HepG2 (cell line): ENCODE measurements around the gene NME7. TPM values are rescaled to one million over a fixed set of nuclear protein-coding genes. Genes with fewer than 3 reads are reported as not detected.

Experiments
- CHCHD3 ChIP-seq: sonication (generic); formaldehyde crosslinking; IDR thresholded peaks from 2 replicates; pipeline ENCODE4 v1.8.0; 2022; ENCODE audit warnings: mild to moderate bottlenecking, missing genetic modification reagents, moderate library complexity
- EP300 ChIP-seq, 3 experiments: sonication (generic) in 1 of 3; formaldehyde crosslinking in 1 of 3; IDR thresholded peaks; 2 replicates each; pipeline versions ENCODE4 v1.5.1 to v1.6.1; 2011 to 2020; ENCODE audit warnings: low read depth in 2 of 3, low read length in 2 of 3, borderline replicate concordance in 1 of 3, improper control_type of control experiment in 1 of 3, mild to moderate bottlenecking in 1 of 3, missing genetic modification reagents in 1 of 3, moderate library complexity in 1 of 3
- HOXA5 ChIP-seq: sonication (generic); formaldehyde crosslinking; IDR thresholded peaks from 2 replicates; pipeline ENCODE4 v1.4.0; 2020; ENCODE audit warnings: missing genetic modification reagents
- MAFF ChIP-seq: IDR thresholded peaks from 2 replicates; pipeline ENCODE4 v1.6.1; 2011; ENCODE audit warnings: low read depth, low read length, improper control_type of control experiment
- NCOA2 ChIP-seq: sonication (generic); formaldehyde crosslinking; IDR thresholded peaks from 2 replicates; pipeline ENCODE4 v1.8.0; 2022; ENCODE audit warnings: inconsistent platforms
- PAX8 ChIP-seq: sonication (generic); formaldehyde crosslinking; IDR thresholded peaks from 2 replicates; pipeline ENCODE4 v1.8.0; 2022; ENCODE audit warnings: mild to moderate bottlenecking, missing genetic modification reagents, borderline replicate concordance
- PRMT3 ChIP-seq: sonication (generic); formaldehyde crosslinking; IDR thresholded peaks from 2 replicates; pipeline ENCODE4 v1.8.1; 2022; ENCODE audit warnings: low read depth, mild to moderate bottlenecking, moderate library complexity, missing genetic modification reagents, borderline replicate concordance
- RARA ChIP-seq: IDR thresholded peaks from 2 replicates; pipeline ENCODE4 v1.6.1; 2016; ENCODE audit warnings: missing genetic modification reagents, missing compliant biosample characterization
- SATB2 ChIP-seq: sonication (generic); formaldehyde crosslinking; IDR thresholded peaks from 2 replicates; pipeline ENCODE4 v1.5.0; 2020; ENCODE audit warnings: missing genetic modification reagents
- SRY ChIP-seq: sonication (generic); formaldehyde crosslinking; IDR thresholded peaks from 2 replicates; pipeline ENCODE4 v1.8.0; 2022; ENCODE audit warnings: mild to moderate bottlenecking, missing genetic modification reagents
- ZBTB42 ChIP-seq: sonication (generic); formaldehyde crosslinking; IDR thresholded peaks from 2 replicates; pipeline ENCODE4 v1.5.0; 2020; ENCODE audit warnings: mild to moderate bottlenecking, missing genetic modification reagents
- ZC3H13 ChIP-seq: sonication (generic); formaldehyde crosslinking; IDR thresholded peaks from 2 replicates; pipeline ENCODE4 v1.8.1; 2023; ENCODE audit warnings: mild to moderate bottlenecking, missing genetic modification reagents, moderate library complexity
- ZKSCAN1 ChIP-seq: fragments of 150-350 bp; IDR thresholded peaks from 2 replicates; pipeline ENCODE4 v1.6.1; 2014; ENCODE audit warnings: low read length
- ZNF143 ChIP-seq: sonication (generic); formaldehyde crosslinking; IDR thresholded peaks from 2 replicates; pipeline ENCODE4 v1.4.0; 2020; ENCODE audit warnings: missing genetic modification reagents
- ZNF225 ChIP-seq: sonication (generic); formaldehyde crosslinking; IDR thresholded peaks from 2 replicates; pipeline ENCODE4 v1.4.0; 2020; ENCODE audit warnings: mild to moderate bottlenecking, missing genetic modification reagents
- ZNF251 ChIP-seq: sonication (generic); formaldehyde crosslinking; IDR thresholded peaks from 2 replicates; pipeline ENCODE4 v1.9.0; 2021; ENCODE audit warnings: mild to moderate bottlenecking, missing genetic modification reagents
- ZNF317 ChIP-seq: sonication (generic); formaldehyde crosslinking; IDR thresholded peaks from 2 replicates; pipeline ENCODE4 v1.5.0; 2020; ENCODE audit warnings: mild to moderate bottlenecking, missing genetic modification reagents
- ZNF605 ChIP-seq: sonication (generic); formaldehyde crosslinking; IDR thresholded peaks from 2 replicates; pipeline ENCODE4 v1.8.0; 2022; ENCODE audit warnings: mild to moderate bottlenecking, missing genetic modification reagents
- polyA plus RNA-seq, 8 experiments: library from polyadenylated mRNA; depleted of rRNA in 3 of 8; stranded (reverse) in 7 of 8; unstranded in 1 of 8; fragments of >200 nt; fragmentation: Illumina TruSeq in 4 of 8; extraction: Trizol in 4 of 8; gene quantifications; 2 replicates each; pipeline versions ENCODE4 v1.2.1 to v1.2.3, GENCODE V29; 2011 to 2016; ENCODE audit warnings: low read depth in 4 of 8, missing spikeins in 1 of 8, mixed read lengths in 1 of 8; ENCODE audit not compliant: insufficient read depth in 1 of 8
- total RNA-seq, 5 experiments: library from RNA; depleted of rRNA; stranded (reverse); fragments of >200 nt; fragmentation: Illumina TruSeq; extraction: Trizol; gene quantifications; 2 replicates each; pipeline ENCODE4 v1.2.3, GENCODE V29; 2016; ENCODE audit warnings: low read depth in 1 of 5
- TF ChIP-seq, protein P1 (sequence below): sonication (generic); formaldehyde crosslinking; IDR thresholded peaks from 2 replicates; pipeline ENCODE4 v1.4.0; 2020; ENCODE audit warnings: missing genetic modification reagents, borderline replicate concordance
- TF ChIP-seq, protein P2 (sequence below): sonication (generic); formaldehyde crosslinking; IDR thresholded peaks from 2 replicates; pipeline ENCODE4 v1.9.0; 2022; ENCODE audit warnings: low read depth, missing genetic modification reagents
- TF ChIP-seq, protein P3 (sequence below): sonication (generic); formaldehyde crosslinking; IDR thresholded peaks from 2 replicates; pipeline ENCODE4 v1.4.0; 2020; ENCODE audit warnings: mild to moderate bottlenecking, low read depth, missing genetic modification reagents

NME7 gene
- total and polyA plus RNA-seq, 2 of the 13 experiments (the other 11 are each of a cell fraction or from before 2014, with no cell fraction given), result 9.4 to 22.5 TPM

DNA sequence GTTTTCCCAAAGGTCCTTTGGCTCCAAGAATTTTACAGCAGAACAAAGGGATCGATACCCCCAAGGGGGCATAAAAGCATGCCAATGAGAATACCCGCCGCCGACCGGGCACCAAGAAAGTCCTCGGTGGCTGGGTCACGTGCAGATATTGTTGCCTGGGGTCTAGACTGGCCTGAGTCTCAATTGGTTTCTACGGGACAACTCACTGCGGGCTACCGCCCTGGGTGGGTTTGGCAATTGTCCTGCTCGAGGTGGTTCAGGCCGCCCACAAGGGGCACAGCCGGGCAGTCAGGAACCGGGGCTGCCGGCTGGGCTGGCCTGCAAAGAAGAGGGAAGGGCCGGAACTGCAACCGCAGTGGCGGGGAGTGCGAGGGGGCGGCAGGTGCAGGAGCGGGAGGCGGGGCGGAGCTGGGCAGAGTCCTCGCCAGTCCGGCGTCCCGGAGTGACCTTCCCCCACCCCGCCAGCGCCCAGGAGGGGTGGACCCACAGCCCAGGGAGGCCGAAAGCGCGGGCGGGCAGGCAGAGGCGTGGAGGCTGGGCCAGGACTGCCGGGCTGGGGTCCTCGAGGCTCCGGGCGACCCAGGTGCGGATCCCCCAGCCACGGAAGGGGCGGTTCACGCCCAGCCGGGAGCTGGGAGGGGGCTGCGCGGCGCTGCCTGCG is 262.0 kb downstream of the NME7 start (continued):
- peak in 1 of 2 experiments; percentile 71; a peak in 2 of 4 replicates for TF ChIP-seq EP300 (IDR thresholded peaks at IDR 0.05; ENCODE audit: low read depth in 2 of 2, low read length in 2 of 2)
- peak; percentile 87 for TF ChIP-seq EP300 (CRISPR knock-in tag; IDR thresholded peaks at IDR 0.05; ENCODE audit: borderline replicate concordance)
- no peak; the same call in 1 of the 2 replicates for TF ChIP-seq ZNF605 (CRISPR knock-in tag)
- peak; percentile 43; the same call in 1 of the 2 replicates for TF ChIP-seq ZBTB42
- TF ChIP-seq, protein P1, sequence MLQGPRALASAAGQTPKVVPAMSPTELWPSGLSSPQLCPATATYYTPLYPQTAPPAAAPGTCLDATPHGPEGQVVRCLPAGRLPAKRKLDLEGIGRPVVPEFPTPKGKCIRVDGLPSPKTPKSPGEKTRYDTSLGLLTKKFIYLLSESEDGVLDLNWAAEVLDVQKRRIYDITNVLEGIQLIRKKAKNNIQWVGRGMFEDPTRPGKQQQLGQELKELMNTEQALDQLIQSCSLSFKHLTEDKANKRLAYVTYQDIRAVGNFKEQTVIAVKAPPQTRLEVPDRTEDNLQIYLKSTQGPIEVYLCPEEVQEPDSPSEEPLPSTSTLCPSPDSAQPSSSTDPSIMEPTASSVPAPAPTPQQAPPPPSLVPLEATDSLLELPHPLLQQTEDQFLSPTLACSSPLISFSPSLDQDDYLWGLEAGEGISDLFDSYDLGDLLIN, result 0 out of 2 replicates have a peak, but pooled peaks have one; percentile 55
- no peak for TF ChIP-seq ZKSCAN1
- TF ChIP-seq HOXA5 (CRISPR knock-in tag), result peak; percentile 65
- TF ChIP-seq, protein P2, sequence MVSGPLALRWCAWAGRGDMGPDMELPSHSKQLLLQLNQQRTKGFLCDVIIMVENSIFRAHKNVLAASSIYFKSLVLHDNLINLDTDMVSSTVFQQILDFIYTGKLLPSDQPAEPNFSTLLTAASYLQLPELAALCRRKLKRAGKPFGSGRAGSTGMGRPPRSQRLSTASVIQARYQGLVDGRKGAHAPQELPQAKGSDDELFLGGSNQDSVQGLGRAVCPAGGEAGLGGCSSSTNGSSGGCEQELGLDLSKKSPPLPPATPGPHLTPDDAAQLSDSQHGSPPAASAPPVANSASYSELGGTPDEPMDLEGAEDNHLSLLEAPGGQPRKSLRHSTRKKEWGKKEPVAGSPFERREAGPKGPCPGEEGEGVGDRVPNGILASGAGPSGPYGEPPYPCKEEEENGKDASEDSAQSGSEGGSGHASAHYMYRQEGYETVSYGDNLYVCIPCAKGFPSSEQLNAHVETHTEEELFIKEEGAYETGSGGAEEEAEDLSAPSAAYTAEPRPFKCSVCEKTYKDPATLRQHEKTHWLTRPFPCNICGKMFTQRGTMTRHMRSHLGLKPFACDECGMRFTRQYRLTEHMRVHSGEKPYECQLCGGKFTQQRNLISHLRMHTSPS (CRISPR knock-in tag), result peak; percentile 94
- TF ChIP-seq NCOA2 (CRISPR knock-in tag), result peak; percentile 85; the same call in 1 of the 2 replicates
- TF ChIP-seq ZC3H13 (CRISPR knock-in tag), result 0 out of 2 replicates have a peak, but pooled peaks have one; percentile 23
- TF ChIP-seq ZNF225 (CRISPR knock-in tag), result no peak; the same call in 1 of the 2 replicates
- peak; percentile 51; the same call in 1 of the 2 replicates for TF ChIP-seq PRMT3
- peak; percentile 62 for TF ChIP-seq RARA (CRISPR knock-in tag)
- no peak; the same call in 1 of the 2 replicates for TF ChIP-seq SATB2
- TF ChIP-seq ZNF317 (CRISPR knock-in tag), result no peak
- peak; percentile 36; the same call in 1 of the 2 replicates for TF ChIP-seq ZNF143 (CRISPR knock-in tag)
- no peak for TF ChIP-seq ZNF251 (CRISPR knock-in tag)
- no peak for TF ChIP-seq CHCHD3 (CRISPR knock-in tag)
- no peak for TF ChIP-seq MAFF
- peak; percentile 63; the same call in 1 of the 2 replicates for TF ChIP-seq SRY (CRISPR knock-in tag)
- no peak for TF ChIP-seq PAX8 (CRISPR knock-in tag)
- TF ChIP-seq, protein P3, sequence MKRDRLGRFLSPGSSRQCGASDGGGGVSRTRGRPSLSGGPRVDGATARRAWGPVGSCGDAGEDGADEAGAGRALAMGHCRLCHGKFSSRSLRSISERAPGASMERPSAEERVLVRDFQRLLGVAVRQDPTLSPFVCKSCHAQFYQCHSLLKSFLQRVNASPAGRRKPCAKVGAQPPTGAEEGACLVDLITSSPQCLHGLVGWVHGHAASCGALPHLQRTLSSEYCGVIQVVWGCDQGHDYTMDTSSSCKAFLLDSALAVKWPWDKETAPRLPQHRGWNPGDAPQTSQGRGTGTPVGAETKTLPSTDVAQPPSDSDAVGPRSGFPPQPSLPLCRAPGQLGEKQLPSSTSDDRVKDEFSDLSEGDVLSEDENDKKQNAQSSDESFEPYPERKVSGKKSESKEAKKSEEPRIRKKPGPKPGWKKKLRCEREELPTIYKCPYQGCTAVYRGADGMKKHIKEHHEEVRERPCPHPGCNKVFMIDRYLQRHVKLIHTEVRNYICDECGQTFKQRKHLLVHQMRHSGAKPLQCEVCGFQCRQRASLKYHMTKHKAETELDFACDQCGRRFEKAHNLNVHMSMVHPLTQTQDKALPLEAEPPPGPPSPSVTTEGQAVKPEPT, result peak; percentile 19; the same call in 1 of the 2 replicates
